Measurements from ENCODE around the gene PGS1. TPM values are rescaled to one million over a fixed set of nuclear protein-coding genes. Genes with fewer than 3 reads are reported as not detected.
A peak's percentile ranks its signal among the peaks of the same experiment; 100 is the strongest.

Gene PGS1
- total RNA-seq, 2 donors from 2014 or later = 33.3 to 40.2 TPM

GRCh38 chr17:78335209-78335608 lies 43.2 kb upstream of the PGS1 start:
- no peak for DNase-seq
- no peaks in the 10 kb centered on the region for H3K9me3 ChIP-seq
- H3K4me1 ChIP-seq = no peaks in the 10 kb centered on the region
- no peak for TF ChIP-seq CTCF (IDR thresholded peaks at IDR 0.05)
- H3K27me3 ChIP-seq = no peaks in the 10 kb centered on the region
- intact Hi-C loops (cut with DNase I) = no loop called here
- H3K4me3 ChIP-seq = no peak overlapping the region
- H3K9ac ChIP-seq (ENCODE audit: low read depth in 2 of 2, low read length in 2 of 2) = no peak overlapping the region
- no peak overlapping the region for H3K27ac ChIP-seq
- no peaks in the 10 kb centered on the region for H3K36me3 ChIP-seq

- Histone ChIP-seq H3K27me3 (no peaks in the 10 kb centered on the region), H3K9ac (ENCODE audit: low read depth in 2 of 2, low read length in 2 of 2) (no peak overlapping the region), H3K4me1 (no peaks in the 10 kb centered on the region), H3K36me3 (no peaks in the 10 kb centered on the region), H3K27ac (no peak overlapping the region), H3K4me3 (no peak overlapping the region), H3K9me3 (no peaks in the 10 kb centered on the region)
- peak; percentile 23 for DNase-seq
- TF ChIP-seq CTCF (IDR thresholded peaks at IDR 0.05) = no peak
- intact Hi-C loops (cut with DNase I) = no loop called here
Measured at GRCh38 chr17:78337244-78338109, 41.0 kb upstream of the PGS1 start.

GRCh38 chr17:78338486-78339259 lies 39.8 kb upstream of the PGS1 start:
- TF ChIP-seq CTCF (IDR thresholded peaks at IDR 0.05) = no peak
- peak; percentile 76 for DNase-seq
- Histone ChIP-seq H3K9me3 (no peaks in the 10 kb centered on the region), H3K27ac (peak overlapping the region; percentile 5), H3K4me1 (no peaks in the 10 kb centered on the region), H3K4me3 (no peak overlapping the region), H3K9ac (ENCODE audit: low read depth in 2 of 2, low read length in 2 of 2) (peak overlapping the region in 1 of 2 donors; percentile 38), H3K27me3 (no peaks in the 10 kb centered on the region), H3K36me3 (no peaks in the 10 kb centered on the region)
- intact Hi-C loops (cut with DNase I) = no loop called here

GRCh38 chr17:78340183-78340955 lies 38.1 kb upstream of the PGS1 start:
- intact Hi-C loops (cut with DNase I) = no loop called here
- TF ChIP-seq CTCF (IDR thresholded peaks at IDR 0.05) = no peak
- Histone ChIP-seq H3K27ac (peak overlapping the region; percentile 5), H3K9ac (ENCODE audit: low read depth in 2 of 2, low read length in 2 of 2) (no peak overlapping the region), H3K4me1 (no peaks in the 10 kb centered on the region), H3K36me3 (no peaks in the 10 kb centered on the region), H3K9me3 (no peaks in the 10 kb centered on the region), H3K27me3 (no peaks in the 10 kb centered on the region), H3K4me3 (no peak overlapping the region)
- peak; percentile 21 for DNase-seq

All from colonic mucosa (tissue), 4 donors.